OCI-LY3 (cell line): ENCODE results near the gene TOMM70.

Experiments used
- H2AFZ ChIP-seq: fragments of 200-600, 300-600 bp; shearing (Covaris generic); 2 replicates; pipeline ENCODE4 v1.6.0; 2014; ENCODE audit warnings: antibody characterized with exemption, low read depth, low read length
- H3K27ac ChIP-seq: fragments of 200-600, 300-600 bp; sonication (generic); 2 replicates; pipeline ENCODE4 v1.5.1; 2014; ENCODE audit warnings: mild to moderate bottlenecking, low read length, moderate library complexity, mixed read lengths
- H3K27me3 ChIP-seq: fragments of 200-600, 300-600 bp; sonication (generic); 2 replicates; pipeline ENCODE4 v1.6.1; 2014; ENCODE audit warnings: low read depth, low read length, mixed read lengths
- H3K36me3 ChIP-seq: fragments of 200-600, 300-600 bp; sonication (generic); replicated peaks from 2 replicates; pipeline ENCODE3; 2014; ENCODE audit warnings: low read depth, low read length, mixed read lengths
- H3K4me1 ChIP-seq: fragments of 300-600, 200-600 bp; sonication (generic); 2 replicates; pipeline ENCODE4 v1.6.1; 2014; ENCODE audit warnings: low read length, mixed read lengths
- H3K4me2 ChIP-seq: fragments of 200-600, 300-600 bp; sonication (generic); 2 replicates; pipeline ENCODE4 v1.6.1; 2014; ENCODE audit warnings: low read length, mixed read lengths
- H3K4me3 ChIP-seq: fragments of 300-600, 200-600 bp; sonication (generic); 2 replicates; pipeline ENCODE4 v1.5.1; 2014; ENCODE audit warnings: antibody characterized with exemption, mild to moderate bottlenecking, low read length, moderate library complexity
- H3K79me2 ChIP-seq: fragments of 300-600, 200-600 bp; shearing (Covaris generic); 2 replicates; pipeline ENCODE4 v1.6.1; 2014; ENCODE audit warnings: mild to moderate bottlenecking, low read length, mixed read lengths
- H3K9ac ChIP-seq: fragments of 300-600, 200-600 bp; shearing (Covaris generic); 2 replicates; pipeline ENCODE4 v1.6.0; 2014; ENCODE audit warnings: mild to moderate bottlenecking, low read length, moderate library complexity
- H3K9me3 ChIP-seq: fragments of 200-600, 300-600 bp; shearing (Covaris generic); 2 replicates; pipeline ENCODE4 v1.6.1; 2014; ENCODE audit warnings: low read length, mixed read lengths; ENCODE audit not compliant: insufficient read depth
- H4K20me1 ChIP-seq: fragments of 200-600, 300-600 bp; sonication (generic); 2 replicates; pipeline ENCODE4 v1.6.1; 2016; ENCODE audit warnings: low read length, mixed read lengths; ENCODE audit not compliant: insufficient read depth
- CTCF ChIP-seq: fragments of 200-600, 300-600 bp; sonication (generic); IDR thresholded peaks from 2 replicates; pipeline ENCODE4 v1.5.1; 2014; ENCODE audit warnings: antibody characterized with exemption, low read length, low read depth
- EZH2phosphoT487 ChIP-seq: fragments of 200-600 bp; shearing (Covaris generic); IDR thresholded peaks from 2 replicates; pipeline ENCODE4 v1.6.1; 2018; ENCODE audit warnings: antibody characterized with exemption, mixed run types, low read depth

The TOMM70 gene

GRCh38 chr3:100401674-100402041, 769 bp upstream of the TOMM70 start:
- TF ChIP-seq EZH2phosphoT487 (no peak), CTCF (no peak)
- peak overlapping the region; percentile 72 for H2AFZ ChIP-seq

GRCh38 chr3:100400419-100400779, 490 bp downstream of the TOMM70 start:
- Histone ChIP-seq H3K9ac (peak overlapping the region; percentile 89), H3K4me3 (peak overlapping the region; percentile 84), H3K27ac (peak overlapping the region; percentile 87), H3K4me1 (peaks cover 30% of the 10 kb centered on the region), H3K4me2 (peak overlapping the region; percentile 88), H3K36me3 (peaks cover 18% of the 10 kb centered on the region), H3K79me2 (peaks cover 85% of the 10 kb centered on the region), H3K9me3 (no peaks in the 10 kb centered on the region), H4K20me1 (peaks cover 21% of the 10 kb centered on the region), H3K27me3 (no peaks in the 10 kb centered on the region), H2AFZ (0 out of 2 replicates have a peak overlapping the region, but pooled peaks have one; percentile 55)
- no peak for TF ChIP-seq EZH2phosphoT487
- TF ChIP-seq CTCF = no peak

More at GRCh38 chr3:100401674-100402041, 769 bp upstream of the TOMM70 start:
- peaks cover 73% of the 10 kb centered on the region for H3K79me2 ChIP-seq
- peak overlapping the region; percentile 88 for H3K4me2 ChIP-seq
- peak overlapping the region; percentile 87 for H3K27ac ChIP-seq
- peaks cover 15% of the 10 kb centered on the region for H4K20me1 ChIP-seq
- no peaks in the 10 kb centered on the region for H3K27me3 ChIP-seq
- H3K9ac ChIP-seq = peak overlapping the region; percentile 89
- peaks cover 24% of the 10 kb centered on the region for H3K4me1 ChIP-seq
- H3K9me3 ChIP-seq = peaks cover under 1% of the 10 kb centered on the region; the same call in 1 of the 2 replicates
- peak overlapping the region; percentile 84 for H3K4me3 ChIP-seq
- H3K36me3 ChIP-seq = peaks cover 18% of the 10 kb centered on the region

- peaks cover 21% of the 10 kb centered on the region for H4K20me1 ChIP-seq
- H3K36me3 ChIP-seq = peaks cover 14% of the 10 kb centered on the region
- no peaks in the 10 kb centered on the region for H3K9me3 ChIP-seq
- peak overlapping the region; percentile 88 for H3K4me2 ChIP-seq
- no peak overlapping the region for H2AFZ ChIP-seq
- peaks cover 94% of the 10 kb centered on the region for H3K79me2 ChIP-seq
- TF ChIP-seq EZH2phosphoT487 (no peak), CTCF (no peak)
- H3K27me3 ChIP-seq = no peaks in the 10 kb centered on the region
- H3K27ac ChIP-seq = no peak overlapping the region
- H3K9ac ChIP-seq = peak overlapping the region; percentile 89
- peaks cover 30% of the 10 kb centered on the region for H3K4me1 ChIP-seq
- H3K4me3 ChIP-seq = peak overlapping the region; percentile 84
These were observed 1.4 kb downstream of the TOMM70 start for GRCh38 chr3:100399341-100400071.

GRCh38 chr3:100396967-100397366, 3.9 kb downstream of the TOMM70 start:
- Histone ChIP-seq H3K27me3 (no peaks in the 10 kb centered on the region), H3K4me1 (peaks cover 20% of the 10 kb centered on the region), H3K4me2 (no peak overlapping the region), H4K20me1 (peaks cover 26% of the 10 kb centered on the region), H2AFZ (no peak overlapping the region), H3K9me3 (no peaks in the 10 kb centered on the region), H3K27ac (no peak overlapping the region), H3K36me3 (peaks cover 11% of the 10 kb centered on the region), H3K4me3 (no peak overlapping the region), H3K9ac (no peak overlapping the region), H3K79me2 (peaks cover 95% of the 10 kb centered on the region)
- no peak for TF ChIP-seq EZH2phosphoT487
- TF ChIP-seq CTCF = no peak
